NCI-H2081 (cell line): ENCODE data around the gene UBE2M.
"Not testable (repeated sequence)": the region's sequence is repeated elsewhere in the genome, so short reads cannot be mapped to it uniquely, and the experiment has no call there.

Experiments used
- DNase-seq, 2 experiments: peaks; one replicate each; lab custom pipeline; 2025; lab: John Stamatoyannopoulos, UW

Gene UBE2M

DNA sequence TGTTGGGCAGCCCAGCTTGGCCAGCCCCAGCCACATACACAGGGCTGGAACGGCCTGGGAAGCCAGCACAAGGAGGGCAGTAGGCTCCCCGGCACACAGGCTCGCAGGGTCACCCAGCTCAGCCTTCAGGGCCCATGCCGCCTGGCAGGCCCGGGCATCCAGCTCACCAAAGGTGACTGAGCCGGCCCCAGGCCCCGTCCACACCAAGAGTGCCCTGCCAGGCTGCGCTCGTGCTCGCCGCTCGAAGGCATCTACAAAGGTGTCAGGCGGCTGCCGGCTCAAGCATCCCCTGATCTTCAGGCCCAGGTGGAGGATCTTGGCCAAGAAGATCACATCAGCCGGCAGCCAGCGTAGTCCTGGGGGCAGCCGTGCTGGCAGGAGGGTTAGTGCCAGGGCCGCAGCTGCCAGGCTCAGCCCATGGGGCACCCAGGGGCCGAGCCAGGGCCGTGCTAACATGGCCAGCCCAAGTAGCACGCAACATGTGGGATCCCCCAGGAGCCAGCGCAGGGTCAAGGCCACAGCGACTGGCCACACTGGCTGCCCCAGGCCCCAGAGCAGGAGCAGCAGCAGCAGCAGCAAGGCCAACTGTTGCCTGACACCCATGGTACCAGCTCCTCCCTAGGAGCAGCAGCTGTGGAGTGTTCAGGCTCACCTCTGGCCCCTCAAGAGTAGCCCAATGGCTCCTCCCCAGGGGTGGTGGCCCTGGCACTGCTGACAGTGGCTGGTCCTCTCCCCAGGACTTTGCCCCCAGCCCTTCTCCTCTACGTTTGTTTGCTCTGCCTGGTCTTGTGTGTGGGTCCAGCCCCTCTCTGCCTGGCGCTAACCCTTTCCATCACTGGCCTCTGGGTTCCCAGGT is 46.8 kb downstream of the UBE2M start, which contains the start of gene SLC27A5:
Gene SLC27A5, minus strand, starts transcription at position 640 of the 856 bp plus-strand sequence. Its CDS starts 37 bp downstream, at position 603.
- DNase-seq: no peak

DNA sequence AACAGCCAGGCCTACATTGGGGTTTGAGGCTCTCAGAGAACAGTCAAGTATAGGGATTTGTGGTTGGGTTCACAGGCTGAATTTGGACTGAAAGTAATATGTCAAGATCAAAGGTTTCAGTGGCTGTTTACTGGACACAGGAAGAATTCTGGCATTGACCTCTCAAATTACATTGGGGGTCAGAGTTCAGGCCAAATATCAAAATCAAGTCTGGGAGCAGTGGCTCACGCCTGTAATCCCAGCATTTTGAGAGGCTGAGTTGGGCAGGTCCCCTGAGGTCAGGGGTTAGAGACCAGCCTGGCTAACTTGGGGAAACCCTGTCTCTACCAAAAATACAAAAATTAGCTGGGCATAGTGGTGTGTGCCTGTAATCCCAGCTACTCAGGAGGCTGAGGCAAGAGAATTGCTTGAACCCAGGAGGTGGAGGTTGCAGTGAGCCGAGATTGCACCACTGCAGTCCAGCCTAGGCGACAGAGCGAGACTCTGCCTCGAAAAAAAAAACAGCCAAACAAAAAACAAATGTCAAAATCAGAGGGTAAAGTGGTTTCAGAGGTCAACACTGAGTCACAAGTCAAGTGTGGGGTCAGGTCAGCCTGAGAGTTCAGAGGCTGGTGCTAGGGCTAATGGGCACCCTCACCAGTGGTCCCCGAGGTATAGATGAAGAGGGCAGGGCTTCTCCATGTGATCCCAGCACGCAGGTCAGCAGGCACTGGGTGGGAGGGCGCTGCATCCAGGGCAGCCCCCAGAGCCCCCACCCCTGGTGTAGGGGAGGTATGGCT is 48.1 kb downstream of the UBE2M start:
- DNase-seq: no peak

DNA sequence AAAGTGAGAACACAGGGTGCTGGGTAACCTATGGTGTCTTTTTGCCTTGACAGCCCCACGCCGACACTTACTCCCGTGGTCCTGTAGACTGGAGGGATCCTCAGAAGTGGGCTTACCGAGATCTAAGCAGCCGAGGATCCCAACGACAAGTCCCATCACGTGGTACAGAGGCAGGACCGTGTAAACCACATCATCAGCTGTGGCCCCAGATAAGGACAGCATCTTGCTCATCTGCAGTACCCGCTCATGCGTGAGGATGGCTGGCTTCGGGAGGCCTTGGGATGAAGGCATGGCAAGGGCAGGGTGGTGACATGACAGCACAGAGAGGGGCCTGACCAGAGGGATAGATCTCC is 48.7 kb downstream of the UBE2M start:
- DNase-seq: no peak

DNA sequence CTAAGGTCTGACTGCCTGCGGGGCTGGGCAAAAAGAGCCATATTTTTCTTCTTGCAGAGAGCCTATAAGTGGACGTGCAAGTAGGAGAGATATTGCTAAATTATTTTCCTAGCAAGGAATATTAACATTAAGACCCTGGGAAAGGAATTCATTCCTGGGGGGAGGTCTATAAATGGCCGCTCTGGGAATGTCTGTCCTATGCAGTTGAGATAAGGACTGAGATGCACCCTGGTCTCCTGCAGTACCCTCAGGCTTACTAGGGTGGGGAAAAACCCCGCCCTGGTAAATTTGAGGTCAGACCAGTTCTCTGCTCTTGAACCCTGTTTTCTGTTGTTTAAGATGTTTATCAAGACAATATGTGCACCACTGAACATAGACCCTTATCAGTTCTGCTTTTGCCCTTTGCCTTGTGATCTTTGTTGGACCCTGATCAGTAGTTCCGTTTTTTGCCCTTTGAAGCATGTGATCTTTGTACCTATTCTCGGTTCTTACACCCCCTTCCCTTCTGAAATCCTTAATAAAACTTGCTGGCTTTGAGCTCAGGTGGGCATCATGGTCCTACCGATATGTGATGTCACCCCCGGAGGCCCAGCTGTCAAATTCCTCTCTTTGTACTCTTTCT is 50.7 kb downstream of the UBE2M start:
- DNase-seq: not testable (repeated sequence)
